Hematopoietic multipotent progenitor cell treated with erythropoietin and hydrocortisone succinate and interleukin-3 and kit ligand, for 17 days (in vitro differentiated cells): ENCODE measurements around the gene TIMP1.
"Not testable (repeated sequence)": the region's sequence is repeated elsewhere in the genome, so short reads cannot be mapped to it uniquely, and the experiment has no call there.

Source experiments
- DNase-seq: peaks from one replicate; pipeline ENCODE4 v3.0.0-alpha.2; 2015; ENCODE audit warnings: low spot score

Gene TIMP1

GRCh38 chrX:47603125-47603524, 20.9 kb downstream of the TIMP1 start:
- not testable (repeated sequence) for DNase-seq

DNA sequence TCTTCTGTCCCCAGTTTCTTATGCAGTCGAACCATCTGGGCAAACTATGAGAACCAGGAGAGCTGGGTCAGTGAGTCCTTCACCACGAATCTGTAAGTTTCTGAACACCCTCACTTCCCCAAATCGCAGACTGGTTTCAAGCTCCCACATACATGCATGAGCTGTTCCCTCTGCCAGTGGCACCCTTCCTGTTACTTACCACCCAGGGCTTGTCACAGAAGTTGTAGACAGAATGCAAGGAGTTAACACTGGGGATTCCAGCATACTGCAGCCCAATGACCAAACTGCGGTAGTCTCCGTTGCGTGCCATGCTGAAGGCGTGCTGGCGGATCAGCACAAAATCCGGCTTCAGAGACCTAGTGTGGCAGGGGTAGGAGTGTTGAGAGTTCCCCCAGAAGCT, 22.8 kb downstream of the TIMP1 start:
- DNase-seq: no peak

GRCh38 chrX:47607091-47607490, 24.9 kb downstream of the TIMP1 start:
- no peak for DNase-seq

DNA sequence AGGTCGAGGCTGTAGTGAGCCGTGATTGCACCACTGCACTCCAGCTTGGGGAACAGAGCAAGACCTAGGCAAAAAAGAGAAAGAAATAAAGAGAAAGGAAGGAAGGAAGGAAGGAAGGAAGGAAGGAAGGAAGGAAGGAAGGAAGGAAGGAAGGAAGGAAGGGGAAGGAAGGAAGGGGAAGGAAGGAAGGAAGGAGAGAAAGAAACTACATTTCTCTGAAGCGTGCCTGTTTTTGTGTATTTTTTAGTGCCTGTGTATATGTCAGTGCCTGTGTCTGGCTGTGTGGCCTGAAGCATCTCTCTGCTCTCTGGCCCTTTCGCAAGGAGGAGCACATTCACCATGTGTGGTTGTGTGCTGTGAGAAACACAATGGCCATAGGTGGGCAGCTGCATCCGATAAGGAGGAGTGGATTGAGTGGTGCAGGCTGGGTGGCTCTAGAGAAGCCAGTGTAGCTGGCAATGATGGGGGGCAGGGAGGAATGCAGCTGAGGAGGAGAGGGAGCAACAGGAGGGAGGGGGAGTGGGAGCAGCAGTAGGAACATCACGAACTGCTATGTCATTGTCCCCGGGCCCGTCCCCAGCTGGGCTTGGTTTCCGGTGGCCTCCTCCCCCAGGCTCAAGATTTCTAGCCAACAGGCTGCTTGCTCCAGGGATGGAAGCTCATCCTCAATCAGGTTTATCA, 26.0 kb downstream of the TIMP1 start:
- no peak for DNase-seq

DNA sequence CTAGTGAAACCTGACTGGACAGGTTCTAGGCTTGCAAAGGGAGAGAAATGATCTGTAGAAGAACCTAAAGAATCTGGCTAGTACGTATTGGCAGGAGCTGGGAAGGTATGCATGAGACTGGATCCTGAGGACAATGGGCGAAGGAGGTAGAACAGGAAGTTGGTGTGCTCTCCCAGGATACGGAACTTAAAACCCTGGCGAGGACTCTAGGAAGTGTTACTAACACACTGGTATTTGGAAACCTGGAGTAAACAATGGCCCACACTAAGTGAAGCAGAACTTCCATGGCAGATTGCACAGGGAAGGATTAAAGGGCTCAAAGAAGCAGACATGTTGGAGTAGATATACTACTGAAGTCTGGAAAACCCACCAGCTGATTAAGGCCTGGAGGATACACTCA, 28.3 kb downstream of the TIMP1 start:
- DNase-seq: no peak

DNA sequence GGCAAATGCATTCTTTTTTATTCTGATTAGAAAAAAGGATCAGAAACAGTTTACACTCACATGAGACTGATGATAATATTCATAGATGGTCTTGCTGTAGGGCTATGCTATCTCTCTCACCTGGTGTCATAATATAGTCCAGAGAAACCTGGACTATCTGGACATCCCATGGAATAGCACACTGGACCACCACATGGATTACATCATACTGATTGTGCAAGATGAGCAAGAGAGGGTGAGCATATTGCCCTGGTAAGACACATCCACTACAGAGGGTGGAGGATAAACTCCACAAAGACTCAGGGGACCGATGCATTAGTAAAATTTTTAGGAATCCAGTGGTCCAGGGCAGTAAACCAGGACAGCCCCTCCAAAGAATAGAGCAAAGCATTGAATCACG, 29.3 kb downstream of the TIMP1 start:
- DNase-seq: no peak

GRCh38 chrX:47611926-47612325, 29.7 kb downstream of the TIMP1 start:
- no peak for DNase-seq

- no peak for DNase-seq
Measured at GRCh38 chrX:47612418-47612817, 30.2 kb downstream of the TIMP1 start.

- DNase-seq: no peak
Measured at GRCh38 chrX:47613082-47613481, 30.8 kb downstream of the TIMP1 start.

- DNase-seq: no peak
Measured at GRCh38 chrX:47614618-47615017, 32.4 kb downstream of the TIMP1 start.

DNA sequence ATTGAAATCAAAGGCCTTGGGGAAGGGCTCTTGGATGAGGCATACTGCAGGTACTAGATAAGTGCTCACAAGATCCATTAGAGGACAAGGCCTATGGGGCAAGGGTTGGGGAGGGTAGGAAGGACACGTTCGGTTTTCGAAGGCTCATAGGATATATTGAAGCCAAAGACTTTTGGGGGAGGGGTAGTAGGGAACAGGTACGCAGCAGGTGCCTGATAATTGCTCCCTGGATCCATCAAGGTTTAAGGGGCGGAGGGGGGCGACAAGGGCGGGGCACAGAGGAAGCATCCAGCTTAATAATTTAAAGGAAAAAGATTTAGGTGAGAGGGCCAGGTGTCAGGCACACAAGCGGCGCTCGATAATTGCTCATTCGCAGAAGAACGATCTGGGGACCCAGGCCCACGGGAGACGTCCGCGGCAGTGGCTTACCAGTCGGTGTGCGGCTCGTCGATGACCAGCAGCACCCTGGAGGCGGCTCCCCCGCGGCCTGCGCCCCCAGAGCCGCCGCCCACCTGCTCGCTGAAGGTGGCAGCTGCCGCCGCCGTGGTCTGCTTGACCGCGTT, 36.8 kb downstream of the TIMP1 start:
- no peak for DNase-seq

DNA sequence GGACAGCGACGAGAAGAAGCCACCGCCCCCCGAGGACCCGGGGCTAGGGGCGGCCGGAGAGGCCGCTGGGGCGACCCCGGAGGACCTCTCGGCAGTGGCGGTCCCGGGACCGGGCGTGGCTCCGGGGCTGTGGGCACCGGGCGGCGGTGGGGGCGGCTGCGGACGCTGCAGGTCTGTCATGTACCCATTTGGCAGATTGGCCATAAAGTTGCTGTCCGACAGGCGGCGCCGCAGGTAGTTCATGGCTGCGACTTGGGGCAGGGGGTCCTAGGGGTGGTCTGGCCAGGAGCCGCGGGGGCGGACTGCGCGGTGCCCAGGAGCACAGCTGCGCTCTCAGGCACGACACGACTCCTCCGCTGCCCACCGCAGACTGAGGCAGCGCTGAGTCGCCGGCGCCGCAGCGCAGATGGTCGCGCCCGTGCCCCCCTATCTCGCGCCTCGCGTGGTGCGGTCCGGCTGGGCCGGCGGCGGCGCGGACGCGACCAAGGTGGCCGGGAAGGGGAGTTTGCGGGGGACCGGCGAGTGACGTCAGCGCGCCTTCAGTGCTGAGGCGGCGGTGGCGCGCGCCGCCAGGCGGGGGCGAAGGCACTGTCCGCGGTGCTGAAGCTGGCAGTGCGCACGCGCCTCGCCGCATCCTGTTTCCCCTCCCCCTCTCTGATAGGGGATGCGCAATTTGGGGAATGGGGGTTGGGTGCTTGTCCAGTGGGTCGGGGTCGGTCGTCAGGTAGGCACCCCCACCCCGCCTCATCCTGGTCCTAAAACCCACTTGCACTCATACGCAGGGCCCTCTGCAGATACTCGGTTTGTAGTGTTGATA, 37.5 kb downstream of the TIMP1 start, which contains the start of gene SYN1:
Gene SYN1, minus strand, starts transcription at position 372 of the 817 bp plus-strand sequence. Its CDS starts 129 bp downstream, at position 243.
- peak; percentile 64 for DNase-seq

GRCh38 chrX:47620303-47620685, 38.1 kb downstream of the TIMP1 start:
- no peak for DNase-seq

DNA sequence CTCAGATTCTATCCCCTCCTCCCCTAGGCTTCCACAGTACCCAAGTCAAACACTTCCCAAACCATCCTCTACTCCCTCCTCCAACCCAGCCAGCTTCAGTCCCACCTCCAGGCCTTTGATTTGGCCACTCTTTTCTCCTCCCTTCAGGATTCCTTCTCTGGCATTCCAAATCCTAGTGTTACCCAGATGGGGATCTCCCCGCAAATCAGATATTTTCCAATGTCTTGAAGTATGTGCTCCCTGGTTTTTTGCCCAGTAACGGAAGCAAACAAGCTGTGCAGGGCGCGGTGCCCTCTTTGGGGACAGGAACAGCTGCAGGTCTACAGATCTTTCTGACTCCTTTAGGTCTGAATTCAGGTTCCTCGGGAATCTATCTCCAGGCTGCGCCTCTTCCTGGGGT, 39.6 kb downstream of the TIMP1 start:
- DNase-seq: no peak

- DNase-seq: no peak
Measured at GRCh38 chrX:47623540-47624027, 41.3 kb downstream of the TIMP1 start.

DNA sequence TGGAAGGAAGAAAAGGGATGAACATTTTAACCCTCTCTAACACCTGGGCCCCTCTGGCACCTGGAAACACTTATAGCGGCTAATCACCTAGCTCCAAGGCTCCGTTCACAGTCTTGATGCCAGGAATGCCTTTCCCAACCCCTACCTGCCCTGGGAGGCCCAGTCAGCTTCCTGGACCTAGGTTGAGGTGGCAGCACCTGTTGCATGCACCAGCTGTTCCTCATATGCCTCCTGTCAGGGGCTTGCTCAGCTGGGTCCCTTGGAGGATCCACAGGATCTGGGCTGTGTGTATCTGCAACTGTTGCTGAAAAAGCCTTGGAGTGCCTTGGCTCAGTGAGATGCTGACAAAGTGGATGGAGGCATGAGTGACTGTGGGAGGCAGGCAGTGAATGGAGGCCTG, 43.1 kb downstream of the TIMP1 start:
- DNase-seq: no peak

- no peak for DNase-seq
Measured at GRCh38 chrX:47628982-47629381, 46.7 kb downstream of the TIMP1 start.

- no peak for DNase-seq
Measured at GRCh38 chrX:47629419-47630200, 47.4 kb downstream of the TIMP1 start, which contains the start of gene CFP. Gene CFP, minus strand, starts transcription at chrX:47629930. Its CDS starts 86 bp downstream, at chrX:47629844.

DNA sequence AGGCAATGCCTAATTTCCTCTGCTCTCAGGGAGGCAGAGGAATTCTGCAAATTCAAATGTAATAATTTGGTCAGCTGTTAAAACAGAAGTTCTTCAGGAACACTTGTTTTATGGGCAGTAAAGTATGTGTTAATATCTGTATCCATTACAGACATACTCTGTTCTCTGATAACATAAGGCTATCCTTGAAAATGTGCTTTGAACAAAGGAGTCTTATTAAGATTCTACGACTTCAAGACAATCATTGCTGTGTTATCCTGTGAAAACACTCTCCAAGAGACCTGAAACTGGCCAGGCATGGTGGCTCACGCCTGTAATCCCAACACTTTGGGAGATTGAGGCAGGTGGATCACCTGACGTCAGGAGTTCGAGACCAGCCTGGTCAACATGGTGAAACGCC, 49.4 kb downstream of the TIMP1 start:
- no peak for DNase-seq

DNA sequence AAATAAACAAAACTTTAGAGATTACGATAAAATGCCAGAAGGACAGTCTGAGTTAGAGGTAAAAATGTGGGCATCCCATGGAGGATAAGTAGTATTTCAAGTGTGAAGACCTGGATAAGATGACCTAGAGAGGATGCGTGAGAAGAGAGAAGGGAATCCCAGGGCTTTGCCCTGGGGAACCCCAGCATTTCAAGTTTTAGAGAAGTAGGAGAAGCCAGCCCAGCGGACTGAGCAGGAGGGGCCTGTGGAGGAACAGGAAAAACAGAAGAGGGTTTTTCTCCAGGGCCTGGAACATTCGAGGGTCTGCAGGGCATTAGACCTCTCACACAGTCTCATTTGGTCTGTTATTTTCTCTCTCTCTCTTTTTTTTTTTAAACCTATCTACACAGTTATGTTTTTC, 50.4 kb downstream of the TIMP1 start:
- DNase-seq: no peak

DNA sequence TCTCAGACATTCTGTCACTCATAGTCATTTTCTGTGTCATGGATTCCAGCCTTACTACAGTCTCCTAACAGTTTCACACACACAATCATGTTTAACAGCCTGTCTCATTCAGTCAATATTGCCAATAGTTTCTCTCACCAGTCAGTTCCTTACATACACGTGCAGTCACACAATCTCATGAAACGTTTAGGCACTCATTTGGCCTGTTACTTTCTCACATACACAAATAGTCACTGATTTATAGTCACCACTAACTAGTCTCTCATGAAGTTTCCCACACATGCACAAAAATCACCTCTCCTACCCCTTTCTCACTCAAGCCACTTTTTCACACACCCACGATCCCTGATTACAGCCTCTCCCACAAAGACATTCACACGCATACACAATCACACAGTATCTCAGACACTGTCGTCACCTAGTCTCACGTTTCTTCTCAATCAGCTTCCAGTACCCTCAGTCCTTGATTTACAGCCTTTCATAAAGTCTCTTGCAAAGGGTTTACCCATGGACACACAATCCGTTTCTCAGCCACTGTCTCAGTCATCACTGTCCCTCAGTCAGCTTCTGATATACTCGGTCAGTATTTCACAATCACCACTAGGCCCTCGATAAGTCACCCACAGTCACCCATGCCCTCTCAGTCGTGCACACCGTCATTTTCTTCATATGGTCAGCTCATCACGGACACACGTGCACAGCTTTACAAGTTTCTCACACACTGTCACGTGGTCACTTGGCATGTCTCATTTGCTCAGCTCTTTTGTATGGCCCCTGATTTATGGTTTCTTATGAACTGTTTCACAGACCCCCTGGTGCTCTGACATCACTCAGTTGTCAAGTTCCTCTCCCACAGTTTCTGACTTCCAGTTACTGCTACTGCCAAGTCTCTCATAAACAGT, 51.7 kb downstream of the TIMP1 start:
- no peak for DNase-seq
